ENCODE measurements around the gene COLEC11.

- TF ChIP-seq CTCF (IDR thresholded peaks at IDR 0.05), result no peak
- TF ChIP-seq POLR2A (IDR thresholded peaks at IDR 0.05), result no peak
- no peak for TF ChIP-seq EP300 (IDR thresholded peaks at IDR 0.05)
- TF ChIP-seq POLR2AphosphoS5 (IDR thresholded peaks at IDR 0.05), result no peak
These were observed 28.1 kb downstream of the COLEC11 start for GRCh38 chr2:3622967-3623366.
